Left ventricle myocardium superior (tissue), 1 donor: ENCODE measurements around the gene GRM4. TPM values are rescaled to one million over a fixed set of nuclear protein-coding genes. Genes with fewer than 3 reads are reported as not detected.

Source experiments
- ATAC-seq: fragments of 200-7000 bp; cut with Tn5 transposase; one replicate; pipeline ENCODE4 v1.9.1; 2020; ENCODE audit warnings: mild to moderate bottlenecking, moderate library complexity
- DNase-seq: peaks from one replicate; pipeline ENCODE4 v3.0.0-alpha.2; 2020
- intact Hi-C: fragments of 100-400 bp; cut with micrococcal nuclease; formaldehyde crosslinking; loops from one replicate; pipeline ENCODE4 v1.11.0; 2022
- total RNA-seq: library from RNA; stranded (reverse); fragmentation: NEBNext Ultra II Directional; extraction: Animal tissue kit (Norgen Biotek cat#: 25700); gene quantifications from one replicate; pipeline ENCODE4 v1.2.1, GENCODE V29; 2021
- donor health status: DM: no; HTN: yes; CAD: no; lungs with severe emphysema.

Gene GRM4
- total RNA-seq, 1 donor from 2014 or later: not detected

- DNase-seq: no peak
- intact Hi-C loops: no loop called here
- no peak for ATAC-seq
Measured at GRCh38 chr6:34039943-34040342, 105.9 kb downstream of the GRM4 start.

GRCh38 chr6:34037151-34037550, 108.7 kb downstream of the GRM4 start:
- DNase-seq (no peak), ATAC-seq (no peak)
- intact Hi-C loops: no loop called here

DNA sequence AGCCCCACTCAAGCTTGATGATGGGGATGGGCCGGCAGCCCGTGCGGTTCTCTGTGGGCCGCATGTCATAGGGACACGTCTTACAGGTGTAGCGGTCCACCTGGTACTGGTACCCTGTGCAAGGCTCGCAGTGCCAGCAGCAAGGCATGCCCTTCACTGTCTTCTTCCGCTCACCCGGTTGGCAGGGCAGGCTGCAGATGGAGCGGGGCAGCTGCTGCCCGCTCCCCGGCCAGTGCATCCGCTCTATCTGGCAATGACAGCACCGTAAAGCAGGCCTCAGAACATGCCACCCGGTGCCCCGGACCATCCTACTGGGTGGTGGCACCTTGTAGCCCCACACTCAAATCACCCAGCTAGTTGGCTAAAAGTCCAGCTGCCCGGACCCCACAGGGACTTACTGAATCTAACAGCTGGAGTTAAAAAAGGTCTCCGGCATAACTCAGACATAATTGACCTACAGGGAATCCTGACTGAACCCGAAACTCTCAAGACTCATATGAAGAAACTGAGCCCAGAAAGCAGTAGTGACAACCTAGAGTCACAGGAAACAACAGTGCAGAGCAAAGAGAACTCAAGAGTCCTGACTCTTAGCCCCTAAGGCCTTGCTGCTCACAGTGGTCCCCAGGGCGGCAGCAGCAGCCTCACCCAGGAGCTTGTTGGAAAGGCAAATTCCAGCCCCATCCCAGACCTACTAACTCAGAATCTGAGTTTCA, 109.4 kb downstream of the GRM4 start:
- ATAC-seq (no peak), DNase-seq (no peak)
- intact Hi-C loops: no loop called here

- DNase-seq (no peak), ATAC-seq (no peak)
- intact Hi-C loops: no loop called here
Measured at GRCh38 chr6:34035704-34036356, 110.1 kb downstream of the GRM4 start.

DNA sequence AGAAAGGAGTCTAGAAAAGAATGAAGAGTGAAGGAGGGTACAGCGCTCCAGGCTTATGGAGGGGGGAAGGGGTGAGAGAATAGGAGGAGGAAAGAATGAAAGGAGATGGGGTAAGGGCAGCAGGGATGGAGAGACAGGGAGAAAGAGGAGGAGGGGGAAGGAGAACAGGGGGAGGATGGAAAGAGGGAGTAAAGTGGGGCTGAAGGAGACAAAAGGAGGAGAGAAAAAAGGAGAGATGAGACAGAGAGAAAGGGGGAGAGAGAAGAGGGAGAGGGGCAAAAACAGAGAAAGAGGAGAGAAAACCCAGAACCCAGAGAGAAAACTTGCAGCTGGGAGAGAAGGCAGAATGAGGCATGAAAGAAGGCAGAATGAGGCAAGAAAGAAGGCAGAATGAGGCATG, 110.7 kb downstream of the GRM4 start:
- no peak for ATAC-seq
- DNase-seq: no peak
- intact Hi-C loops: no loop called here

DNA sequence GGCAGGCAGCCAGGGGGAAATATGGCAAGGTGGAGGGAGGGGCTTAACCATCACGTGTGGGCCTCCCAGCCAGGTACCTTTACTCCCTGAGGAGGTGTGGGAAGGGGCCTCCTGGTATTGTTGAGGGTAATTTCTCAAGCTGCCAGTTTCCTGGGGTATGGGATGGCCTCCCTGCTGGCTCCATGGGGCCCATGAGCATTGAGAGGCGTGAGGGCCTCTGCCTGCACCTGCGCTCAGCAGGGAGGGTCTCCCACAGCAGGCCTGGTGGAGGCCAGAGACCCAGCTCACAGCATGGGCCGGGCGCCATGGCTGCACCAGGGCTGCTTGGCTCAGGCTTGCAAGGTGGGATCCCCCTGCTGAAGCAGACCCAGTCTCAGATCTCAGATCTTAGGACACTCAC, 113.0 kb downstream of the GRM4 start:
- ATAC-seq: no peak
- no peak for DNase-seq
- intact Hi-C loops: no loop called here

GRCh38 chr6:34031625-34032383, 114.1 kb downstream of the GRM4 start:
- intact Hi-C loops: no loop called here
- DNase-seq (no peak), ATAC-seq (no peak)

GRCh38 chr6:34030831-34031624, 114.9 kb downstream of the GRM4 start:
- no peak for ATAC-seq
- no peak for DNase-seq
- intact Hi-C loops: no loop called here

DNA sequence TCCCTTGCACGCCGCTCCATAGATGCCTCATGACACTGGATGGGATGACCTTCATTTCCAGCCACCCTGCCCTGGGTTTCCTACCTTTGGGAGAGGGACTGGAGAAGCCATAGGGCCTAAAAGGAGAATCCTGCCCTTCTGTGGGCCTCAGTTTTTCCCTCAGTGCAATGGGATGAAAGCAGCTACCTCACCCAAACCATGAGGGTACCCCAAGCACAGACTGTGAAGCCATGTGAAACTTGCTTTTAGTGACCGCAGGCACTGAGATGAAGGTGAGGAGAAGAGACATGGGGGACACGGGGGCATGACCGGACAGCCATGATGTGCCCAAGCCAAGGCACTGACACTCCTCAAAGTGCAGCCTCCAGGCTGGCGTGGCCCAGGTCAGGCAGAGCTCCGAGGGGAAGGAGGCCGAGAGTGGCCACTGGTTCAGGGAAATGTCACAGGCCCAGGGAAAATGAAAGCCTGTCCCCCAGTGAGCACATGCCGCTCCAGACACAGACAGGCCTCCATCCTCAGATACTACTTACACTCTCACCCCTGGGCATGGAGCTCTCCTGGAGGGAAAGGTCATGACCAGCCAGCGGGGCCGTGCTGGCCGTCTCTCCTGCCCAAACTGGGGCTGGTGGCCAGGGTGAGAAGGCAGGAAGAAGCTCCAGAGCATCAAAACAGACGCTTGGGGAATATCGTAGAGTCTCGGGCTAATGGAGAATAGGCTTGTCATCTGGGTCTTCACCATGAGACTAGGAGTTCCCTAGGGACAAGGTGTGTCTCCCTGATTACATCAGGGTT, 116.2 kb downstream of the GRM4 start:
- DNase-seq (no peak), ATAC-seq (no peak)
- intact Hi-C loops: loop anchor here (10.0 kb wide), 1 partner anchor 255 kb away; no protein-coding TSS in a partner anchor

GRCh38 chr6:34028691-34029360, 117.1 kb downstream of the GRM4 start:
- ATAC-seq (no peak), DNase-seq (no peak)
- intact Hi-C loops: loop anchor here (10.0 kb wide), 1 partner anchor 254 kb away; no protein-coding TSS in a partner anchor

GRCh38 chr6:34027939-34028441, 117.9 kb downstream of the GRM4 start:
- intact Hi-C loops: loop anchor here (10.0 kb wide), 1 partner anchor 253 kb away; no protein-coding TSS in a partner anchor
- no peak for DNase-seq
- ATAC-seq: no peak

DNA sequence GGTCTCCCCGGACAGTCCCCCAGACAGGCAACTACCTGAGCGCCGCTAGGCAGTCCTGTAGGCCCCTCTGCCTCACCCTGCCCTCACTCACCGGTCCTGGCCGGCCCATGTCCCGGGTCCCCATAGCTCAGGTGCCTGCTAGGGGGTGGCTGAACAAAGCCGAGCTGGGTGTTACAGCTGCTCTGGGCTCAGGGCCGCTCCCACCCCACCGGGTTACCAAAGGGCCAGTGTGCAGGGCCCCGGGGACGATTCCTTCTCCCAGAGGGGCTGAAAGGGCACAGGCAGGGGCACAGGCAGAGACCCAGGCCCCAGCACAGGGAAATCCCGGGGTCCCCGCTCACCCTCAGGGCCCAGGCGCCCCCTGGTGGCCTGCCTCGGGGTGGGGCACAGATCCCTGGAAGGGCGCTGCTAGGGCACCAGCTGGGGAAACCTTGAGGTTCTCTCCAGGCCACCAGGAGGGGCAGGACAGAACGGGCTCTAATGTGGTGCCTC, 118.4 kb downstream of the GRM4 start:
- peak; percentile 72 for DNase-seq
- peak; percentile 76 for ATAC-seq
- intact Hi-C loops: loop anchor here (10.0 kb wide), 1 partner anchor 253 kb away; no protein-coding TSS in a partner anchor

- intact Hi-C loops: loop anchor here (10.0 kb wide), 1 partner anchor 251 kb away; no protein-coding TSS in a partner anchor
- DNase-seq: no peak
- no peak for ATAC-seq
Measured at GRCh38 chr6:34025861-34026260, 120.0 kb downstream of the GRM4 start.

- intact Hi-C loops: loop anchor here (10.0 kb wide), 1 partner anchor 250 kb away; no protein-coding TSS in a partner anchor
Measured at GRCh38 chr6:34025112-34025807, 120.6 kb downstream of the GRM4 start.

GRCh38 chr6:34022873-34023255, 123.0 kb downstream of the GRM4 start:
- ATAC-seq (no peak), DNase-seq (no peak)
- intact Hi-C loops: loop anchor here (10.0 kb wide), 1 partner anchor 248 kb away; no protein-coding TSS in a partner anchor

More at GRCh38 chr6:34025112-34025807, 120.6 kb downstream of the GRM4 start:
- DNase-seq: no peak
- ATAC-seq: no peak

DNA sequence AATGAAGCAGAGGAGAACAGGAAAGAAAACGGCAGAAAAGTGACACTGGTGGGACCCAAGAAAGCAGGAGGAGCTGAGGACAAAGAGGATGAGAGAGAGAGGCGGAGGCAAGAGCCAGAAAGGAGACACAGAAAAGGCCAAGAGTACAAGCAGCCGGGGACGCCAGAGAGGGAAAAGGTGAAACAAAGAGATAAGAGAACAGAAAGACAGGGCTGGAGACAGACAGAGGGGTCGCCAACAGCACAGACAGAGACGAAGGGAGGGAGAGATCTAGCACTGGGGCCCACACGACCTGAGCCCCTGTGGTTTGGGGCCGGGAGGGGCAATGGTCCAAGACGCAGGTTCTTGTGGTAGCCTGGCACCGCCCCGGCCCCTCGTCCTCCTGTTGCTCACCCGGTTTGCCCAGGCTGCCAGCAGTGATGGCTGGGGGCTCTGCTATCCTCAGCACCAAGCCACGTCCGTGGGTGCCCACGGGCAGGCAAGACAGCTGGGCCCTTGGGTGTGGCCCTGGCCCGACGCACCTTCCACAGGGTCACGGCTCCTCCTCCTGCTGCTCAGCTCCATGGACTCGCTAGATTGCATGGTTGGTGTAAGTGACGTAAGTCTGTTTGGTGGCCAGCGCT, 123.5 kb downstream of the GRM4 start:
- no peak for DNase-seq
- intact Hi-C loops: loop anchor here (10.0 kb wide), 1 partner anchor 248 kb away; no protein-coding TSS in a partner anchor
- ATAC-seq: no peak
